Heart right ventricle (tissue), 16 donors: ENCODE data around the gene TAPT1. TPM values are rescaled to one million over a fixed set of nuclear protein-coding genes. Genes with fewer than 3 reads are reported as not detected.

Experiments
- ATAC-seq, 8 donors: fragments of 200-7000 bp; cut with Tn5 transposase; one replicate each; pipeline ENCODE4 v1.9.1; 2020; ENCODE audit warnings: mild to moderate bottlenecking in 8 of 8, moderate library complexity in 8 of 8, moderate number of reproducible peaks in 1 of 8
- DNase-seq, 2 donors: peaks; one replicate each; pipeline ENCODE4 v3.0.0-alpha.2; 2020
- H3K27ac ChIP-seq, 10 donors: fragments of 200-600 bp; sonication (generic) in 2 of 10; one replicate each; pipeline versions ENCODE4 v1.5.0 to v1.8.0; 2020 to 2022; ENCODE audit warnings: mild to moderate bottlenecking in 3 of 10
- H3K27me3 ChIP-seq, 7 donors: fragments of 200-600 bp; one replicate each; pipeline ENCODE4 v1.8.0; 2021 to 2022; ENCODE audit warnings: mild to moderate bottlenecking in 2 of 7
- H3K36me3 ChIP-seq, 9 donors: fragments of 200-600 bp; sonication (generic) in 1 of 9; one replicate each; pipeline versions ENCODE4 v1.5.0 to v1.8.0; 2020 to 2022; ENCODE audit warnings: mild to moderate bottlenecking in 2 of 9
- H3K4me1 ChIP-seq, 9 donors: fragments of 200-600 bp; sonication (generic) in 1 of 9; one replicate each; pipeline versions ENCODE4 v1.5.0 to v1.8.0; 2020 to 2022; ENCODE audit warnings: mild to moderate bottlenecking in 4 of 9
- H3K4me3 ChIP-seq, 10 donors: fragments of 200-600 bp; sonication (generic) in 2 of 10; one replicate each; pipeline versions ENCODE4 v1.5.0 to v1.8.0; 2020 to 2022; ENCODE audit warnings: mild to moderate bottlenecking in 7 of 10, moderate library complexity in 2 of 10
- H3K9me3 ChIP-seq, 11 donors: fragments of 200-600 bp in 10 of 11; sonication (generic) in 2 of 11; one replicate each; pipeline versions ENCODE4 v1.5.0 to v1.8.0; 2013 to 2022; ENCODE audit warnings: mild to moderate bottlenecking in 2 of 11, control low read depth in 1 of 11, moderate library complexity in 1 of 11
- WGBS, 2 donors: extraction: QIAGEN DNeasy Blood & Tissue Kit; methylation state at CpG; one replicate each; pipeline ENCODE4 v1.1.7; 2013; ENCODE audit warnings: inconsistent platforms in 1 of 2; 5-methylcytosine and 5-hydroxymethylcytosine counted together
- intact Hi-C, 10 donors: fragments of 100-400 bp; cut with DNase I; formaldehyde crosslinking; loops; one replicate each; pipeline versions ENCODE4 v1.11.1 to v1.14.2; 2022
- polyA plus RNA-seq, 2 donors: library from polyadenylated mRNA; stranded (reverse); fragments of 200-250 nt; gene quantifications; one replicate each; pipeline ENCODE4 v1.2.3, GENCODE V29; 2013
- total RNA-seq, 10 donors: library from RNA; stranded (reverse); fragmentation: NEBNext Ultra II Directional in 3 of 10; extraction: Animal tissue kit (Norgen Biotek cat#: 25700) in 3 of 10; gene quantifications; one replicate each; pipeline versions ENCODE4 v1.2.1 to v1.2.4, GENCODE V29; 2021 to 2023
- TF ChIP-seq, protein P1 (sequence below), 9 donors: fragments of 200-600 bp; sonication (generic) in 2 of 9; IDR thresholded peaks; one replicate each; pipeline versions ENCODE4 v1.5.0 to v1.8.0; 2021 to 2022; ENCODE audit warnings: antibody characterized with exemption in 9 of 9, mild to moderate bottlenecking in 5 of 9, moderate library complexity in 1 of 9
- donor health status: Arrhythmogenic right ventricular cardiomyopathy.
- donor health status: ischemic (EF 13 %, LVEDD 7.1; RV severe dilation, severe dysfunction).
- donor health status: healthy with polysubstance abuse.
- donor health status: DM: no; HTN: yes; CAD: no.
- donor health status: DM: no; HTN: no; CAD: no.
- donor health status: ischemic (EF 25% LVEDD 6.9; RV normal size, moderate dysfunction).
- donor health status: ischemic (EF 25% LVEDD 5.7; RV mildly dilated, moderate dysfunction).
- donor health status: healthy.
- donor health status: DM: yes; HTN: yes; CAD: no.
- donor health status: Ischemic cardiomyopathy.
- donor health status: ischemic (EF 35%, LVEDD 5.7; RV mildly dilated, moderate dysfunction).
- donor health status: nonischemic (EF 11% LVEDD 7.7; RV severe dilation, severe dysfunction).
- donor health status: DM: yes; HTN: yes; CAD: no.
- donor health status: PGD.
- donor health status: ischemic (EF 29% LVEDD 5.4; RV normal size, mild dysfunction).
- donor health status: nonischemic (EF 23%, LVEDD 6.1; RV moderate dilation, normal function).

The TAPT1 gene
- total and polyA plus RNA-seq, 12 donors = 14.3 to 44.8 (median 35.6) TPM

DNA sequence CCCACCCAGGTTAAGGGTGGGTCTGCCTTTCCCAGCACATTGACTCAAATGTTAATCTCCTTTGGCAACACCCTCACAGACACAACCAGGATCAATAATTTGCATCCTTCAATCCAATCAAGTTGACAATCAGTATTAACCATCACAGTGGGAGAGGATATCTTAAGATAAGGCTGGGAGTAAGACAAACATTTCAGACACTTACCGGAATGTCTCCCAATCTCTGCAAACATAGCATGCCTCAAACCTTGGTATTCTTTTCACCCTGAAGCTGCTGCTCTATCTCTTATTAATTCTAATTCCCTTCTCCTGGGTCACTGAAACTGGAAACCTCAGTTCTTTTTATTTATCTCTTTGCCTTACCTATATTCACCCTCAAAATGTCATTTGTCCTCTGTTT lies 19.0 kb upstream of the TAPT1 start:
- Histone ChIP-seq H3K27me3 (no peaks in the 10 kb centered on the region), H3K4me1 (peaks cover 0 to 1% (median 0%) of the 10 kb centered on the region in 9 donors), H3K4me3 (no peak overlapping the region), H3K36me3 (peaks cover 0 to 6% (median 0%) of the 10 kb centered on the region in 9 donors), H3K27ac (no peak overlapping the region), H3K9me3 (no peaks in the 10 kb centered on the region)
- TF ChIP-seq, protein P1, sequence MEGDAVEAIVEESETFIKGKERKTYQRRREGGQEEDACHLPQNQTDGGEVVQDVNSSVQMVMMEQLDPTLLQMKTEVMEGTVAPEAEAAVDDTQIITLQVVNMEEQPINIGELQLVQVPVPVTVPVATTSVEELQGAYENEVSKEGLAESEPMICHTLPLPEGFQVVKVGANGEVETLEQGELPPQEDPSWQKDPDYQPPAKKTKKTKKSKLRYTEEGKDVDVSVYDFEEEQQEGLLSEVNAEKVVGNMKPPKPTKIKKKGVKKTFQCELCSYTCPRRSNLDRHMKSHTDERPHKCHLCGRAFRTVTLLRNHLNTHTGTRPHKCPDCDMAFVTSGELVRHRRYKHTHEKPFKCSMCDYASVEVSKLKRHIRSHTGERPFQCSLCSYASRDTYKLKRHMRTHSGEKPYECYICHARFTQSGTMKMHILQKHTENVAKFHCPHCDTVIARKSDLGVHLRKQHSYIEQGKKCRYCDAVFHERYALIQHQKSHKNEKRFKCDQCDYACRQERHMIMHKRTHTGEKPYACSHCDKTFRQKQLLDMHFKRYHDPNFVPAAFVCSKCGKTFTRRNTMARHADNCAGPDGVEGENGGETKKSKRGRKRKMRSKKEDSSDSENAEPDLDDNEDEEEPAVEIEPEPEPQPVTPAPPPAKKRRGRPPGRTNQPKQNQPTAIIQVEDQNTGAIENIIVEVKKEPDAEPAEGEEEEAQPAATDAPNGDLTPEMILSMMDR (IDR thresholded peaks at IDR 0.05) = no peak
- intact Hi-C loops = no loop called here
- 94 to 98% methylated on average over 1 of the region's 1 CpG for WGBS, 2 donors
- no peak for ATAC-seq
- no peak for DNase-seq

DNA sequence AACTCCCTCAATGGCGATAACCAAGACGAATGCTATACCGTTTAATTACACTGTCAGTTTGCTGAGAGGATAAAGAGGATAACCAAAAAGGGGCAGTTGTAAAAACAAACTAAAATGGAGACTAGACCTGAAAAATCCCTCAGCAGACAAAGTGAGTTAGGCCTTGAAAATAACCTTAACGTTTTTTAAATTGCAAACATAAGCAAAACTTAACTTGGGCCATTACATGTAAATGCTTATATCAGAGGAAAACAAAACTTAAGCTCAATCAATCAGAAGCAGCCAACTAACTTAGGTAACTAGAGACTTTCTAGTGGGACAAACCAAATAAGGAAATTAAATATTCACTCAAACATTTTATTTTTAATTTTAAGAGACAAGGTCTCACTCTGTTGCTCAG lies 17.0 kb upstream of the TAPT1 start:
- WGBS, 2 donors = 92% methylated on average over 4 of the region's 4 CpGs
- TF ChIP-seq, protein P1 (IDR thresholded peaks at IDR 0.05) = no peak
- intact Hi-C loops = no loop called here
- DNase-seq (no peak), ATAC-seq (no peak)
- Histone ChIP-seq H3K27ac (no peak overlapping the region), H3K36me3 (peaks cover 0 to 6% (median 0%) of the 10 kb centered on the region in 9 donors), H3K9me3 (no peaks in the 10 kb centered on the region), H3K4me1 (no peaks in the 10 kb centered on the region), H3K4me3 (no peak overlapping the region), H3K27me3 (no peaks in the 10 kb centered on the region)

DNA sequence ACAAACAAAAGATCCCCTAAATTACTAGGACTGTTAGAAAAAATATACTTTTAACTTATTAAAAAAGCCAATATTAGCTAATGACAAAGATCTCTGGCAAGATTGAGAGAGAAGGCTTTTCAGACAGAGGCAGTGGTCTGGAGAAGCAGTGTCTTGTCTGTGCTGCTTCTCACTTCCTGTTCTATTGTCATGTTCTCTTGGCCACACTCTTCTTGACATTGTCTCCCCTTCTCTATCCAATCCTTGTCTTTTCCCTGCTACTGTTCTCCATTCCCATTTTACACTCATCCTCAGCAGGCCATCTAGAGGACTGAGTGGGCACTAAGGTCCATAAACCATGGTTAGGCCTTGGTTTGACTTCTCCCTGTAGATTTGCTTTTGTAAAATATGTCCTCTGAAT lies 14.0 kb upstream of the TAPT1 start:
- no peak overlapping the region for H3K27ac ChIP-seq
- H3K9me3 ChIP-seq = no peaks in the 10 kb centered on the region
- peaks cover 0 to 4% (median 0%) of the 10 kb centered on the region in 9 donors for H3K4me1 ChIP-seq
- TF ChIP-seq, protein P1 (IDR thresholded peaks at IDR 0.05) = no peak
- H3K36me3 ChIP-seq = peaks cover 0 to 6% (median 0%) of the 10 kb centered on the region in 9 donors
- ATAC-seq = no peak
- no peak for DNase-seq
- H3K4me3 ChIP-seq = no peak overlapping the region
- intact Hi-C loops = no loop called here
- no peaks in the 10 kb centered on the region for H3K27me3 ChIP-seq

DNA sequence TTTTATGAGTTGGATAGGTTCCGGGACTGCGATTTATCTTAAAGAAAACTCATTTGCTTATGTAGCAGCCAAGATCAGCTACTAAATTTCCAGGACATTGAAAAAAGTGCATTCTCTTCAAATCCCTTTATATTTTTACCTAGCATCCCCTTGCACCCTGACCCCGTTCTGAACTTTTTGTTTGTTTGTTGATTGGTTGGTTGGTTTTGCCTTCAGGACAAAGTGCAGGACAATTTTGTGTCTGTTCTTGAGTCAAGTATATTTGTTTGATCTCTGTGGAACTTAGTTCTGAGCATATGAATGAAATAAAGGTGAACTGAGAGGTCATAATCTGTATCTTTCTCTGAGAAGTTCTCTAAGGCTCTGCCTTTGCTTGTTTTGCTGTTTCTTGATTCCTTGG lies 12.8 kb upstream of the TAPT1 start:
- H3K4me1 ChIP-seq = peaks cover 0 to 4% (median 0%) of the 10 kb centered on the region in 9 donors
- DNase-seq = no peak
- H3K27ac ChIP-seq = no peak overlapping the region
- H3K4me3 ChIP-seq = no peak overlapping the region
- intact Hi-C loops = no loop called here
- TF ChIP-seq, protein P1 (IDR thresholded peaks at IDR 0.05) = no peak
- 98% methylated on average over 3 of the region's 3 CpGs for WGBS, 2 donors
- H3K27me3 ChIP-seq = no peaks in the 10 kb centered on the region
- H3K36me3 ChIP-seq = peaks cover 0 to 6% (median 0%) of the 10 kb centered on the region in 9 donors
- H3K9me3 ChIP-seq = no peaks in the 10 kb centered on the region
- ATAC-seq = no peak
